Anterior cingulate cortex (tissue), 58 donors: ENCODE data around the gene RASSF3.

Source experiments
- DNase-seq, 58 donors: peaks; one replicate each; lab custom pipeline; 2025; lab: John Stamatoyannopoulos, UW

Gene RASSF3

GRCh38 chr12:64746663-64747062, 136.4 kb downstream of the RASSF3 start:
- no peak for DNase-seq
